Measurements from ENCODE around the gene GXYLT2. TPM values are rescaled to one million over a fixed set of nuclear protein-coding genes. Genes with fewer than 3 reads are reported as not detected.
A peak's percentile ranks its signal among the peaks of the same experiment; 100 is the strongest.

The GXYLT2 gene
- total RNA-seq, 1 donor from 2014 or later = 2.4 TPM

DNA sequence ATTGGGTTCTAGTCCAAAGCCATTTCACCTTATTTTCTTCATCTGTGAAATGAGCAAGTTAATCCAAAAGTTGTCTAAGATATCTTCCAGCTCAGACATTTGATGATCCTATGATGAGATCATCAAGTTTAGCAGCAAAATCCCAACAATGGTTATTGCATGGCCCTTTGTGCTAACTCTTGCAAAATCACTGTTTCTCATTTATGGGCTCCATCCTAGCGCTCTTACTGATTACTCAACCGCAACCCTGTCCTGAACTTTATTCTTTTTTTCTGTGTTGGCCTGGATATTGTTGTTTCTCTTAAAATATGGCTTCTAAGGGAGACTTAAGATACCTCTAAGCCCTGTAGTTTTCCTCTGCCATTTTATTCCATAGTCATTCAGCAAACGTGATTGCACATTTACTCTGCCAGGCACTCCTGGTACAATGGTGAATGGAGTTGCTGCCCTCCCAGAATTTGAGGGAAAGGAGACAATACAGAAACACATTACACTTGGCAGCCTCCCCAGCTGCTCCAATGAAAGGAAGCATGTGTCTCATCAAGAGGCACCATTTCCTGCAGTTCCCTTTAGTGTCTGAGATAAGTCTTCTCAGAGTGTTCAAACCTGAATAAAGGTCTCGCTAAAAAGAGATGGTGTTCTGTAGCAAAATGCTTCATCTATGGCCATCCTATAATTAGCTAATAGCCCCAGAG is 4.4 kb downstream of the GXYLT2 start:
- DNase-seq (ENCODE audit: low spot score in 2 of 2) = peak in 1 of 2 donors; percentile 61
- FAIRE-seq = no peak

GRCh38 chr3:72892870-72893269 is 5.0 kb downstream of the GXYLT2 start:
- no peak for DNase-seq (ENCODE audit: low spot score in 2 of 2)
- no peak for FAIRE-seq

- DNase-seq (ENCODE audit: low spot score in 2 of 2) = no peak
Observed at GRCh38 chr3:72894976-72895552, 7.2 kb downstream of the GXYLT2 start.

DNA sequence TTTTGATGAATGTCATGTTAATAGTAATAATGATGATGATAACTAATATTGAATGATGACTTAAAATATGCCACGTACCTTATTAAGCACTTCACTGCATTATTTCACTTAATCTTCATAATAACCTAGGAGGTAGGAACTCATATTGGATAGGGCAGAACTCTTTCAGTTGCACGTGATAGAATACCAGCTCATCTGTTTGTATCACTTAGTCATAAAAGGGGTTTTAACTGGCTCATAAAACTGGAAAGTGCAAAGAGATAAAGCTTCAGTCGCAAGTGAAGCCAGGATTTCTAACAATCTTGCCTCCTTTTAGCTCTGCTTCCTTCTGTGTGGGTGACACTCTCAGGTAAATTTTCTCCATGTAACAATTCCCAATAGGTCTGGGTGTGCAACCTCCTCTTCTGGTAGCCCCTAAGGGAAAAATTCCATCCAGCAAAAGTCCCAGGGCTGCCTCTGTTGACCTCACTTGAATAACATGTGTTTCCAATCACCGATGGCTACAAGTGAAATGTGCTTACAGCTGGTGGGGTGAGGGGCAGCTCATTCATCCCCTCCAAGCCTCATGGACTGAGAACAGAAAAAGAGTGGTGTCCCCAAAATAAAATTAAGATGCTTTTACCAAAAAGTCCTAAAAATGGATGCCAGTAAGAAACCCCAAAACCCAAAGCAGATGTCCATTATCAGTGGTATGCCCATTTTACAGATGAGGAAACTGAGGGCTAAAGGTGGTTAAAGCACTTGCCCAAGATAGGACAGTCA is 9.3 kb downstream of the GXYLT2 start:
- no peak for FAIRE-seq
- DNase-seq (ENCODE audit: low spot score in 2 of 2) = no peak

More at GRCh38 chr3:72894976-72895552, 7.2 kb downstream of the GXYLT2 start:
- no peak for FAIRE-seq

DNA sequence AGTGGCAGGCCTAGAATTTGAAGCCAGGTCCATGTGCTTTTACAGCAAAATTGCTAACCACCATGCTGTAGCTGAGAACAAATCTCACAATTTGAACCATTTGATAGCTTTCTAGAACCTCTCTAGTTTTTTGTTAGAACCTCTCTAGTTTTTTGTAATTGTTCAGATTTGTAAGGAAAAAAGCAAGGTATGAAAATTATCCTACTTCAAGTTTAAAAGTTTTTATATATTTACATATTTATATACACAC is 9.8 kb downstream of the GXYLT2 start:
- no peak for FAIRE-seq

GRCh38 chr3:72899349-72899765 is 11.5 kb downstream of the GXYLT2 start:
- DNase-seq (ENCODE audit: low spot score in 2 of 2) = no peak
- FAIRE-seq = no peak

More for the DNA sequence above, 9.8 kb downstream of the GXYLT2 start:
- no peak for DNase-seq (ENCODE audit: low spot score in 2 of 2)

DNA sequence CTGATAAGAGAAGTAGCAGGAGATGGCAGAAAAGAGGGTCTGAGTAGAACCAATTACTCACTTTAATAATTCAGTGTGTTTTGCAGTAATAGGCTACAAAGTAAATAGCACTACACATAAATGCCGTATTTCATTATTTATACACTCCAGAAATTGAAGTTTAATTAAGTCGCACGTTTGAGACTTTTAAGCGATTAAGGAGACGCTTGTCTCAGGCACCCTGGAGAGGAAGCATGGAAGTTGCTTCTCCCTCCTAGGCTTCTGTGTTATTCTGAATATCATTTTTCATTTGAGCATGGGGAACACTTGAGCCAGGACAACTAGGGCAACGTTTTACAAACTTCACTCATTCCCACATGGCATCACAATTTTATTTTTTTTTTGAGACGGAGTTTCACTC is 12.2 kb downstream of the GXYLT2 start:
- FAIRE-seq = no peak
- DNase-seq (ENCODE audit: low spot score in 2 of 2) = no peak

- FAIRE-seq (no peak), DNase-seq (ENCODE audit: low spot score in 2 of 2) (no peak)
Observed at GRCh38 chr3:72901840-72902239, 14.0 kb downstream of the GXYLT2 start.

GRCh38 chr3:72903004-72903403 is 15.2 kb downstream of the GXYLT2 start:
- no peak for DNase-seq (ENCODE audit: low spot score in 2 of 2)
- FAIRE-seq = no peak

DNA sequence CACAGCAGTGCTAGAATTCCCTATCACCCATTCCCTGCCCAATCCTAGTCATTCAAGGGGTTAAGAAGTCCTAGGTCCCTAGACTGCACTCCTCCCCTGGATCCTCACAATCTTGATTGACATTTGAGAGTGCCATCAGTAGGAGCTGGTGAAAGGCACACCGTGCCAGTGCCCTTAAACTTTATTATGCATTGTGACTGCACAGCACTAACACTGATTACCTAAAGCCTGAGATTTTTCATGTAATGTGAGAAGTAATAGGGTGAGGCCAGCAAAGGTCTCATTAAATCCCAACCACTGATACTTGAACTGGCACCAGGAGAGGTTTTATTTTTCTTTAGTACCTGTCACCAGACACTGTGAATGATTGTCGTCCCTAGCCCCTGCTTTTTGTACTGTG is 16.3 kb downstream of the GXYLT2 start:
- no peak for FAIRE-seq
- DNase-seq (ENCODE audit: low spot score in 2 of 2) = no peak

DNA sequence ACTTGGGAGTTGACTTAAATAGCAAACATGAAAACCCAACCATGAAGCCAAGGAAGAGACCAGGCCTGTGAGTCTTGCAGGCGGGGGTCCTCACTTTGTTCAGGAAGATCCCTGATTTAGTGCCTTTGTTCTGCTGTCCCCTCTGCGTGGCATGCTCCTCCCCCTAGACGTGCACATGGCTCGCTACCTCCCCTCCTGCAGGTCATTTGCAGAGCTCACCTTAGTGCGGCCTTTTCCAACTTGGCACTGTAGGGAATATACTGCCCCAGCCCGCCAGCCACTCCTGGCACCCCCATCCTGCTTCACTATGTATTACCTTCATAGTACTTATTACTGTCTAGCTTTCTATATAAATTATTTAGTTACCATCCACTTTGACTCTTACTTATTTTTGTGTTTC is 18.3 kb downstream of the GXYLT2 start:
- DNase-seq (ENCODE audit: low spot score in 2 of 2) (no peak), FAIRE-seq (no peak)

DNA sequence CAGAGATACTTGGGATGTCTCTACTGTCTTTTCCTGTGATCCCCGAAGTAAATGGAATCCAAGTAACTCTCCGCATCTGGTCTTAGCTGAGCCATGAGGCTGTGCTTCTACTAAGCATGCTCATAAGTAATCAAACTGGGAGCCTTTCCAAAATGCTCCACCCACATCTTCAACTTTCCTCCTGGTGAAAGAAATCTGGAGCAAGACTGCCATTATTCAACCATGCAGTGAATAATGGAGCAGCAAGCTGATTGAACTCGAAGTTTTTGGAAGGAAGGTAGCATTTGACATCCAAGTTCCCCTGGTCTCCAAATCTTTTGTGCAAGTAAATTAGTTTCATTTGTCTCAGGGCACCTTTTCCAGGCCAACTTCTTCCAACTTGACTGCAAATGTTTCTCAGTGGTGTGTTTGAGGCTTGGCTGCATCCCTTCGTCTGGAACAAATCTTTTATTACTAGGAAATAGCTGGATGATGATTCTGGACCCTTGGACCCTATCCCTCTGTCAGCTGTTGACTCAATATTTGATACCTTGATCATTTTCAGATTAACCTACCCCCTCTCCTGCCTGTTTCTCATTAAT is 19.4 kb downstream of the GXYLT2 start:
- DNase-seq (ENCODE audit: low spot score in 2 of 2) = no peak
- FAIRE-seq = no peak

GRCh38 chr3:72907731-72908620 is 20.1 kb downstream of the GXYLT2 start:
- DNase-seq (ENCODE audit: low spot score in 2 of 2) (no peak), FAIRE-seq (no peak)

DNA sequence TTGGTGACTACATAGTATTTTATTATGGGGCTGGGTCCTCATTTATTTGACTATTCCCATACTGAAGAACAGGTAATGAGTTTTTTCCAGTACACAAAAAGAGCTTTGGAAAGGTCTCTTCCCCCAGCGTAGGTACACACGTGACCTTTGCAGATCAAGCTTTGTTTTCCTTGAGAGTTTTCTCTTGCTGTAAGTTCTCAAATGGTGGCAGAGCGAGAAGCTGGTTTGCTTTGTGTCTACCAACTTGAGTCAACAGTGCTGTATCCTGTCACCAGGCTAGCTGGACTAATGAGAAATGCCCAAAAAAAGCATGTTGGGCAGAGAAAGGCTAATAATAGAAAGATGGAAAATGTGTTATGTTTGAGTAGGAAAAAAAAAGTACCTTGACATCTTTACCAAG is 21.7 kb downstream of the GXYLT2 start:
- no peak for DNase-seq (ENCODE audit: low spot score in 2 of 2)
- no peak for FAIRE-seq

- no peak for FAIRE-seq
- DNase-seq (ENCODE audit: low spot score in 2 of 2) = no peak
Observed at GRCh38 chr3:72912532-72912931, 24.7 kb downstream of the GXYLT2 start.

DNA sequence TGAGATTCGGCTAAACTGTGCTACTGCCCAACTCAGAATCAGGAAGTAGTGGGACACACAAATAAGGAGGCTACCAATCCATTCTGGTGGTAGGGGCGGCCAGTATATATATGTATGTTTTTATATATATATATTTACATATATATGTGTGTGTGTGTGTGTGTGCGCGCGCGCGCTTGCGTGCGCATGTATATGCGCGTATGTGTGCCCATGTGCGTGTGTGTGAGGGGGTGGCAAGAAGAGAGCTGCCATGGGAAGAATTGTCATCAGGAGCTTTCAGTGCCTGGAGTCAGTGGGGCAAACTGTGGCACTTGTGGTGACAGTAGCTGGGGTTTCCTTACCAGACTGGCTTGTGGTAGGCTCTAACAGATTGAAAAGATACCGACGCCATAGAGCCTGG is 26.5 kb downstream of the GXYLT2 start:
- FAIRE-seq (no peak), DNase-seq (ENCODE audit: low spot score in 2 of 2) (no peak)

GRCh38 chr3:72916250-72916649 is 28.4 kb downstream of the GXYLT2 start:
- DNase-seq (ENCODE audit: low spot score in 2 of 2) = no peak
- FAIRE-seq = no peak

DNA sequence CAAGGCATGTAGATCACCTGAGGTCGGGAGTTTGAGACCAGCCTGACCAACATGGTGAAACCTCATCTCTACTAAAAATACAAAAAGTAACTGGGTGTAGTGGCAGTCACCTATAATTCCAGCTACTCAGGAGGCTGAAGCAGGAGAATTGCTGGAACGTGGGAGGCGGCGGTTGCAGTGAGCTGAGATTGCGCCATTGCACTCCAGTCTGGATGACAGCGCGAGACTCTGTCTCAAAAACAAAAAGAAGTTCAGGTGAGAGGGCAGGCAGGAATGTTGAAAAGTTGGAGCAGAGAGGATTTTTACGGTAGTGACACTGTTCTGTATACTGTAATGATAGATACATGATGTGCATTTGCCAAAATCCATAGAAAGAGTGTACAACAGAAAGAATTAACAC is 31.7 kb downstream of the GXYLT2 start:
- no peak for FAIRE-seq
- DNase-seq (ENCODE audit: low spot score in 2 of 2) = no peak

GRCh38 chr3:72924055-72924454 is 36.2 kb downstream of the GXYLT2 start:
- no peak for DNase-seq (ENCODE audit: low spot score in 2 of 2)

More at GRCh38 chr3:72924055-72924454, 36.2 kb downstream of the GXYLT2 start:
- no peak for FAIRE-seq
